HG02852 (cell line): ENCODE measurements around the gene DST.
"Not testable (repeated sequence)": the region's sequence is repeated elsewhere in the genome, so short reads cannot be mapped to it uniquely, and the experiment has no call there.

Experiments
- ATAC-seq: cut with Tn5 transposase; IDR thresholded peaks from one replicate; pipeline ENCODE4 v1.9.1; 2021; ENCODE audit warnings: mild to moderate bottlenecking, moderate library complexity; ENCODE audit not compliant: unreplicated experiment

DST gene

DNA sequence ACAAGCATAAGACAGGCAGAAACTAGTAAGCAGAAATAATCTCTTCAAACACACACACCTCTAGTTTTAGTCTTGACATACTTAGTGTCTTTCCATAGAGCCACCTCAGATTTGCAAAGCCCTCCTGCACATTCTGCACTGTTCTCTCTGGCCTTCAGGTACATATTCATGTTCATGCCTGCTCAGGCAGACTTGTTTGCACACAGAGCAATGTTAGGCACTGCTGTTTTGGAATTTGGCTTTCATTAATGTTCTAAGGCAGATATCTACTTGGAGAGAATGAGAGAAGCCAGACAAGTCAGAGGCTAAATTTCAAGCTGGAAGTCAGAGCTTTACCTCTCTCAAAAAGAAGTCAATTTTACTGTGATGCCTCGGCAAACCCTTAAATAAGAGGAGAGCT, 21.3 kb upstream of the DST start:
- no peak for ATAC-seq

DNA sequence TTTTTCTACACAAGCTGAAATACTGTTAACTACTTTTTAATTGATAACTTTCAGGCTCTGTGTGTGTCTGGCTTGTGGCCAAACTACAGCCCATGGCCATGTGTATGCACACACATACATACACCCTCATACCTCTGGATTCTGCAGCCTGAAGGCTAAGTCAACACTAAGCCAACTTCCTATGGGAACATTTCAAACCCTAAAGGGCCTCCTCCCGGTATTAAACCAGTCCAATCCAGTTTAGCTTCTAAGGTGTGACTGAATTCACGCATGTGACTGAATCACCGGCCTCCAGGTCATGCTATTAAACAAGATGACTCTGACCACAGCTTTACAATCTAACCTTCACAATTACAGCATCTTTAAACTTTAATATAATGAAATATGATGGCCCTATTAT, 20.7 kb upstream of the DST start:
- no peak for ATAC-seq

DNA sequence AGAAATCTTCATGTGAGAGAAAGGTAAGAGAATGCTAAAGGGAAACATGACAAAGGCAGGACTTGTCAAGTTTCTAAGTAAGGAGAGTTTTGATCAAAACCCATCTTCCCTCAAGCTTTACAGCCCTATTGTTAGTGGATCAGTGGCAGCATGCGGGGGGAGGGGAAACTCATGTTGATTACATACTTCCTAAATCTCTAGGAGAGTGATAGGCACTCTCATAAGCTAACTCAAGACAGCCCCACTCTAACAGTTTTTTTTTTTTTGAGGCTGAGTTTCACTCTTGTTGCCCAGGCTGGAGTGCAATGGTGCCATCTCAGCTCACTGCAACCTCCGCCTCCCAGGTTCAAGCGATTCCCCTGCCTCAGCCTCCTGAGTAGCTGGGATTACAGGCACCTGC, 18.6 kb upstream of the DST start:
- not testable (repeated sequence) for ATAC-seq

DNA sequence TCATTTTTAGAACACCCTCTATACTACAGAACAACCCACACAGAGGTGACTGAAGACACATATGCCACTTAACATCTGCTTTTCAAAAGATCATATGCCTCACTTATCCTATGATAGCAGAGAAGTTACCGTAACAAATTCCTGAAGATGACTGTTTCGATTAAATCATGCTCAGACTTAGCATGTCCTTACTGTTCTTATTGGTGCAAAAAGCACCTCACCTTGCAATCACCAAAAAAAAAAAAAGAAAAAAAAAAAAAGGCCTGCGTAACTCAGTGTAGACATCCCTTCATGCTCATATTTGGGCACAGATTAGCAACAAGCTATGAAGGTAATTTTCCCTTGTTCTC, 17.7 kb upstream of the DST start:
- no peak for ATAC-seq

DNA sequence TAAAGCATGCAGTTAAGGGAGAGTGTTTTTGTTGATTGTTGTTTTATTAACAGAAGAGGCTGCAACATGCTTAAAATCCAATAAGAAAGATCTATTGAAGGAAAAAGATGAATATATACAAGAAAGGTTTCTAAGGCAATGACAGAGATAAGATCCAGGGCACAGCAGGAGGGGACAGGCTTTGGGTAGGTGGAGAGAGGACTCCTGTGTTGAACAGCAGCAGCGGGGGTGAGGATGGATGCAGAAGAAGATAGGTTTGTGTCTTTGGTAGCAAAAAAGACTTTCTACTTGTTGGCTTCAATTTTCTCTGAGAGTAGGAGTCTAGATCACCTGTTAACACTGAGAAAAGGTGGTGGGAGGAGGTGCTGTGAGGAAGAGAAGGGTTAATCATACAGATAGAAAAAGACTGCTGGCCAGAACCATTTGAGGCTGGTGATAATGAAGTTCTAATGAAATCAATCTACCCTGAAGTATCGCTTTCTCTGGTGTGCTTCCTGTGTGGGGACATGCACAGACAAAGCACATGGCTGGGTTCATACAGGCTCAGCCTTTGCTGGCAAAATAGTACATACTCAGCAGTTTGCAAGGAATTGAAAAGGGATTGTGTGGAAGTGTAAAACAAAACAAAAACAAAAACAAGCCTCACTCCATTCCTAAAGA, 17.2 kb upstream of the DST start:
- peak; percentile 85 for ATAC-seq

DNA sequence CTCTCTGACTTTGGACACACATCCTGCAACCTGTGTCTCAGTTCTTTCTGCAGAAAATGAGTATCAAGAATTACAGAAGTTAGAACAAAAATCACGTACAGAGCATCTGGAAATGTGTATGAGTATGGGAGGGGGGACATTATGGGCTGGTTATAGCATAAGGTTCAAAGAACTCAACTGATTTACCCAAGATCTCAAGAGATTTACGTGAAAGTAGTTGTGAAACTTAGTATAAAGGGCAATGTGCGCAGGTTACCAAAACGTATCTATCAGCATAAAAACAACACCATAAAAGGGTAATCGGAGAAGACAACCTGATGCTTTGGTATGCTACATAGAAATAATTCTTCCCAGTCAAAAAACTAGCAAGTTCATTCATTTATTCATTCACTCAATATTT, 15.6 kb upstream of the DST start:
- no peak for ATAC-seq

DNA sequence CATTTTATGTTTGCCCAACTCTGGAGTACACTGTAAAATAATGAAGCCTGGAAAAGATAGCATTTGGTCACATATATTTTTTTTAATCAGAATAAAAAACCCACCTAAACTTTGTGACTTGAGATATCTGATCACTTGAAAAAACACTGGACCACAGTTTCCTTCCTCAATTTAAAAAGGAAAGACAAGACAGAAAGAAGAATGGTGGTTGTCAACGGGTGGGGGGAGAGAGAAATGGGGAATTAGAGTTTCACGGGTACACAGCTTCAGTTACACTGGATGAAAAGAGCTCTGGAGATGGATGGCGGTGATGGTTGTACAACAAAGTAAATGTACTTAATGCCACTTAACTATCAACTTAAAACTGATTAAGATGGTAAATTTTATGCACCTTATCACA, 14.7 kb upstream of the DST start:
- no peak for ATAC-seq

DNA sequence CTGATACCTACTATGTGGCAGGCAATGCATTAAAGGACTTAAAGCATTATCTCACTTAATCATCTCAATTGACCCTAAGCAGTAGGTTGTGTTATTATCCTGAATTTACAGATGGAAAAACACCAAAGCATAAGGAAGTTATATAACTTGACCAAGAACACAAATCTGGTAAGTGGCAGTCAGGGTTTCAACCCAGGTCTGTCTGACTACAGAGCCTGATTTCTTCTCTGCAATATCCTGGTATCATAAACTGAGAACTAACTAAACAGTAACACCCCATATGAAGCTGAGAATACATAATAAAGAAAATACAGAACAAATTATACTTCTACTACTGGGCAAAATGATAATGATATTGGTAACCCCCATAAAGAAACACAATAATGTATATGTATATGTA, 13.8 kb upstream of the DST start:
- no peak for ATAC-seq

DNA sequence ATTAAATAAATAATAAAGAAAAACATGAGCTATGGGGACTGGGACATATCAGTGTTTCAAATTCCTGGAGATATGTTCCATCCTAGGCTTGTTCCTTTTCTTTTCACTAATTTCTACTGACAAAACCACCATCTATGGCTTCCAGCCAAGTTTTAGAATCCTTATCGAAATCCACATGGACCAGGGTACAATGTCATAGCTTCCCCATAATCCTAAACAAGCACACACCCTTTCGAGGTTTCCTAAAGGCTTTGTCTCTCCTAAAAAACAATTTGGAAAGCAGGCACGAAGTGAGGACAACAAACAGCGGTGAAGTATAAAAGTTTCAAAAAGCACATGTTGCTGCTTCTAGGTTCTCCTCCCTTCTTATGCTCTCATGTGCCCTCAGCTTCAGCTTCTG, 13.3 kb upstream of the DST start:
- ATAC-seq: no peak

DNA sequence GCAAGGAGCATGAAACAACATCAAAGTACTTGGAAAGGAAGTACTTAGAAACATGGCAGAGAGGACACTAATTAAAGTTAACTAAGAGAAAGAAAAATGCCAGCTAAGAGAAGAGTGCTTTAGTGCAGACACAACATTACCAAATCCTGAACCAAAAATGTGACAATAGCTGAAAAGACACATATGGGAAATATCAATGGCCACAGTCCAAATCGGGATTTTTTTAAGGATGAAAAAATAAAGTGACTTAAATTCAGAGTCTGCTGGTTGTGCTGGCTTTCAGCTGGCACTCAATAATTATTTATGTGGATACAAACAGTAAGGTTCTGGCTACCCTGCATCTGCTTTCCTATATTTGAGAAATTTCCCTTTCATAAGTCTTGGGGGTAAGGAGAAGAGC, 12.6 kb upstream of the DST start:
- no peak for ATAC-seq

DNA sequence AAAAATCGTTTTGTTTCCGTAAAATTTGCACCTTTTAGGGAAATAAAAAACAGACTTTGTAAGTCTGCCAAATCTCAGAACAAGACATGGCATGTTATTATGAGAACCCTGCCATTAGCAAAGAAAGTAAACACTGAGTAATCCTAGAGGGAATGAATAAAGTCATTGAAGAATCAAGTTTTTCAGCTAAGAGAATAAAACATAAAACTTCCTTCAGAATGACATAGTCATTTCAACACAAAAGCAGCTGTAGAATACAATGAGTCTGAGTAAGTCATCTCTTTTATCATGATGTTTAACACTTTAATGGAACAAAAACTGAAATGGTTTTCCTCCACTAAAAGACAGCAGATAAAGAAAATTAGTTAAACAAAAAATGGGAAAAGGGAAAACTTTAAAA, 10.3 kb upstream of the DST start:
- no peak for ATAC-seq

DNA sequence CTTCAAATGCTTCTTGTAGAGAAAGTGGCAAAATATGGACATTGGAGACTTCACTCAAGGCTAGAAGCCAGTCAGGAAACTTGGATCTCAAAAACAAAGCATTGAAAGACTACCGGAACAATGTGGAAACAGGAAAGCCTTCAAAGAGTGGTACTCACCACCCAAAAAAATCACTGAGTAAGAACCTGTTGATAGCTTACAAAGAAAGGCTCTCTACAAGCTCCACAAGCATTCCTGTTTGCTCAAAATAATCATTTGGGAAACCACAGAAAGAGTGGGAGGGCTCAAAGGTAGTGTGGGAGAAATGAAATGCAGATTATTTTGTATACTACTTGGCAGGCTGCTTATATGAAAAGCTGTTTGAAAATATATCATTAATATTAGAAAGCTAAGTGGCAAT, 9.5 kb upstream of the DST start:
- ATAC-seq: no peak

DNA sequence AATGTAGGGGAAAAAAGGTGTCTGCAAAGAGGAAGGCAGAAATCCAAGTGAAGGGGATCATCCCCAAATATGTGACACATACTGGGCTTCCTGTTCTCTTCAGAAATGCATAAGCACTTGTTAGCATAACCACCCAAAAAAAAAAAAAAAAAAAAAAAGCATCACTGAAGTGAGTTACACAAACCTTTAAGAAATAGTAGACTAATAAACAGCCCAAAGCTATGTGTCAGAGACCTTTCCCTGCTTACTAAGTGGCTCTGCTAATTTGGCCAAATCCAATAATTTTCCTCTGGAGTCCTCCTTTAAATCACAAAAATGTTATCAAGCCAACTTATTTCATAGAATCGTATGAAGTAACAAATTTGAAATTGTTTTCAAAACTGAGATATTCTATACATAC, 7.5 kb upstream of the DST start:
- no peak for ATAC-seq

DNA sequence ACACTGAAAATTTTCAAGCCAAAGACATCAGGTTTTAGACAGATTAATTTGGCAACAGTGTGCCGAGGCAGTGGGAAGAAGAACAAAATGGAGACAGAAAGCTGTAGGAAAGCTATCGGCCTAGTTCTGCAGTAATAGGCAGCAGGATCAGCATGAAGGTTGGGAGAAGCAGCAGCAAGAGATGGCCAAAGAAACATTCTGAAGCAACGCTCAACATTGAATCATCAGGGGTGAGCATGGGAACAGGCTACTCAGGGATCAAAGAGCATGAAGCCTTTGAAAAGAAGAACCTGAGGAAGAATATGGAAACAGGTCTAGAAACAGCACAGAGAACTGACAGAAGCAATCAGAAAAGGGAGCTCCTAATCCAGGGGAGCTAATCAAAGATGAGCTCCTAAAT, 7.1 kb upstream of the DST start:
- no peak for ATAC-seq

DNA sequence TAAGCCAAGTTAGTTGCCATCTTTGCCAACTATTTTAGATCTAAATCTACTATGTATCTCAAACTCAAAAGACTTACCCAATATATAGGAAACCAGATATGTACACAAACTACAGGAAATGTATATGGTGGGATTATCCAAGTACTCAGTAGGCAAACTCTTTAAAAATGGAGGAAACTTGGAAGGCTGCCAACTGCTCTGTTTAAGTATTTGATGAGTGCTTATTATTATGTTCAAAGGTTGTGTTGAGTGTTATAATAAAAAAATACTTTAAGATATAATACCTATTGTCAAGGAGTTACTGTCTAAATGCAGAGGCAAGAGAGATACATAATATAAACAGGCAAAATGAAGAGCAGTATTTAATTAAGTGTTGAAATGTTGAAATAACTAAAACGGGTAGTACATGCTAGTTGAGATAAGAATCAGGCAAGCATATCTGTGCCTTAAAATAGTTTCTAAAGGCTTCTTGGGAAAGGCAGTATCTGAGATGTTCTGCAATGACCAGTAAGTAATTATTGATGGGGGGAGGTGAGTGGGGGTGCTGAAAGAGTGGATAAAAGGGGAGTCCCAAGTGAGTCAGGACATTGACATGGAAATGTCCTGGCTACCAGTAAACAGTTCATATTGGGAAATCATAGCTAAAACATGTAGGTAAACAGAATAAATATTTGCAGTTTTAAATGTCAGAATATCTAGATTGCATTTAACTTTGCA, 6.5 kb upstream of the DST start:
- no peak for ATAC-seq

DNA sequence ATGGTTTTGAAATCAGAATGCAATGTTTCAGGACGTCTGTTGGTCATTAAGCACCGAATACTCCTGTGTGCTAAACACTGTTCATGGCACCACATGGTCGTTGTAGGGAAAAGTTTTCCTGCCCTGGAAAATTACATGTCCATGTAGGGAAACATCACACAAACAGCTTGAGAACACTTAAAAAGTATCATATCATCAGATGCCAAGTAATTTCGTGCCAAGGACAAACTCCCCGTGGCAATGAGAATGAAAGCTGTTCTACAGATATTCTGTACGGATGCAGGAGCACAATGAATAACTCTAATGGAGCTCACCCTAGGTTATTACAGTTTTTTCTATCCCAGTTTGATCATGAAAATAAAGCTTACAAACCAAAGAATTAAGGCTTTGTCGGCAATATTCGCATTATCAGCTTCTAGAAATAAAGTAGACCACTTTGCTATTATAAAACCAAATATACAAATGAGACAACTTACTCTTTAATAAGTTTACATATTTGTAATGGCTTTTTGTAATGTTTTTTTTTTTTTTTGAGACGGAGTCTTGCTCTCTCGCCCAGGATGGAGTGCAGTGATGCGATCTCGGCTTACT, 4.6 kb upstream of the DST start:
- ATAC-seq: no peak

DNA sequence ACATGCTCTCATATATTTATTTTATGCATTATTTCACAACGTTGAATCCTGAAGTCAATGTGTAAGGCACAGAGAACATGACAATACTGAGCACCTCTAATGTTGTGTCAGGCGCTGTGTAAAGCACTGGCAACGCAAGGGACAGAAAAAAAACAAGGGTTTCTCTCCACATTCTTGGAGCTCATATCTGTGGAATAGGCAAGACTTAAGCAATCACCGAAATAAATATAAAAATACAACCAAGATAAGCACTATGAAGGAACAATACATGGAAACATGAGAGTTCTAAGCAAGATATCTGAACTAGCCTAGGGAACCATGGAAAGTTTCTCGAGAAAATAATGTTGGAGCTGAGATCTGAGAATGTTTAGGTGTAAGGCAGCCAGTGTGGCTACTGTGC, 1.7 kb upstream of the DST start:
- no peak for ATAC-seq

DNA sequence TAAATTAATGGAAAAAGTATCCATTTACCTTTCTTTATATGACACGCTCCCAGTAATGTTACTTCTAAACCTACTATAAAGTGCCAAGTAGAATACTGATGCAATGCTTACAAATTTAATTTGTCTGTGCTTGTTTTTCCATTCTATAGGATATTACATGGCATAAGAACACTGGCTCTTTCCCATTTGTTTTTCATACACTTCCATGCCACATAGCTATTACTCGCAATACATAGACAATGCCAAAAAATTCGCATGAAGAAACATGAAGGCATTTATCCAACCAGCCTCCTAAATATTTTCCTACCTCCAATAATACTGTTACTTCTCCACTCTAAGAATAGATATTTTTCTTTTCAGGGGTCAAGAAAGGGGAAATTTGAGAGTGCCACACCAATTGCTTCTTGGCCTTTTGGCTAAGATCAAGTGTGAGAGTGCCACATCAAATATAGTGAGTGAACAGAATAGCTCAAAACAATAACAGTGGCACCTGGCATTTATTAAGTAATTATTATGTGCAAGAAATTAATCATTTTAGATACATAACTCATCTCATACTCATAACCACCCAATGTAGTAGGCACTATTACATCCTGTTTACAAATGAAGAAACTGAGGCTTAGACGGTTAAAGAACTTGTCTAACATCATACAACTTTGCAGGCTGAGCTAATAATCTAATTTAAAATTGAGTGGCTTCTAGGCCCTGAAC, 845 bp upstream of the DST start:
- ATAC-seq: no peak

DNA sequence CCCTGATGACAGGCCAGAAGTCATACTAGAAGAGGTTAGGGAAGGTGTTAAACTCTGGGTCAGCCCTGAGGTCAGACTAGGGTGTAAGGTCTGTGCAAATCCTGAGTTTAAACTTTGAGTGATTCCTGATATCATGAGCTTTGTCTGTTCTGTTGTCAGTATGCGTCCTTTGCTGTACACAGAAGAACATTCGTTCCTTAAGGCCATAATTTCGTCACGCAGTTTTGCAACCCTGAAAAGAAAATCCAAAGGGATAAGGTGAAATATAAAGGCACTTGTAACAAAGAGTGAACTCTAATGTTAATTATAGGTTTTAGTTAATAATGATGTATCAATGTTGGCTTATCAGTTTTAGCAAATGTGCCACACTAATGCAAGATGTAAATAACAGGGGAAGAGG, 2.3 kb downstream of the DST start:
- no peak for ATAC-seq

DNA sequence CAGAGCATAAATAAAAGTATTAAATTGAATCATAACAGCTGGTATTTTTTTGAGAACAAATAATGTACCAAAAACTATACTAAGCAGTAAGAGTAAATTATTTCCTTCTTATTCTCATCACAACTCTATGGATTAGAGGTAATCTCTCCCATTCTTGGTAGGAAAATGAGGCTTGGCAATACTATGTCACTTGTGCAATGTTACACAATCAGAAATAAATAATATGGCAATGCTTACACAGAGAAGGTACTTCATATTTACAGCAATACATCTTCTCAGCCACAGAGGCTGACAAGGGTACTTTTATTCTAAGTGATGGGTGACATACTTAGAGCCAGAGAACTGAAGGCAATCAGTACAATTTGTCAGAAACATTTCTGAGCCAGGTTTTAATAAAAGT, 3.9 kb downstream of the DST start:
- no peak for ATAC-seq

DNA sequence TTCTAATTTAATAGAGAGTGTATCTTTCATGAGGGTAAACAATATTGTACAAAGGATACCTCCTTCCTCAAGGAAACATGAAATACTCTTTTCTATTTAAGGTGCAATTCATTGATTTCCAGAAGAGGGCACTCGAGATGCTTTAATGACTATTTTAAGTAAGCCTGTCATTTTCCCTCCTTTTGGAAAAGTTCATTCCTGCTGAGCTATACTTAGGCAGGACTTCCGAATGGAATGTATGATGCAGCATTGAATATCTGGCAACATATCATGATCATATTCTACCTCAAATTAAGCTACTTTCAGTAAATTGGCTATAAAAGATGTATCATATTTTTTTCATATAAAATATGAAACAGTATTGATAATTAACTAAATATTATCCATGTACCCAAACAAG, 5.0 kb downstream of the DST start:
- no peak for ATAC-seq

DNA sequence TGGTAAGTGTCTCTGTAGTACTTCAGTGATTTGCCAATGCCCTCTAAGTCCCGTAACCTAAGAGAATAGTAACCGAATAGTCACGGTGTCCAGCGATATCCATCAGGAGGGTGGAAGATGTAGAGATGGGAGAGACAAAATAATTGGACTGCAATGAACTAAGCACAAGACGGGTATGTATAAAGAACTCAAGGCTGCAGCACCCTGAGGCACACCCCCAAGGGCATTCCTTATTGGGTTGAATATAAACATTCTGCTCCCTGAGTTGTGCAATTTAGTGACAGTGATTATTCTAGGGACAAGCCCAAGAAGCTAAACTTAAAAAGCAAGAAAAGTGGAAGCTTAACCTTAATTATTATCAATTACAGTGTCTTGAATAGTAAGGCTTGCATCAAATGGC, 14.6 kb downstream of the DST start:
- no peak for ATAC-seq
